IMR-90 (cell line): ENCODE measurements around the gene SPTLC3.

Source experiments
- BHLHE40 ChIP-seq: fragments of 150-350 bp; IDR thresholded peaks from 2 replicates; pipeline ENCODE4 v1.6.1; 2016; ENCODE audit warnings: mild to moderate bottlenecking, low read depth, low read length
- CTCF ChIP-seq: conservative IDR thresholded peaks from 2 replicates; pipeline ENCODE4 v1.5.1; 2012; ENCODE audit warnings: mild to moderate bottlenecking, low read depth, low read length, improper control_type of control experiment
- ELK1 ChIP-seq: fragments of 150-350 bp; IDR thresholded peaks from 2 replicates; pipeline ENCODE4 v1.6.1; 2016; ENCODE audit warnings: low read depth, mild to moderate bottlenecking, low read length, moderate library complexity, borderline replicate concordance
- MXI1 ChIP-seq: IDR thresholded peaks from 2 replicates; pipeline ENCODE4 v1.6.1; 2012; ENCODE audit warnings: low read depth, mild to moderate bottlenecking, low read length, moderate library complexity, borderline replicate concordance
- POLR2A ChIP-seq: IDR thresholded peaks from 2 replicates; pipeline ENCODE4 v1.6.1; 2012; ENCODE audit warnings: mild to moderate bottlenecking, low read depth, low read length
- RAD21 ChIP-seq: IDR thresholded peaks from 2 replicates; pipeline ENCODE4 v1.6.1; 2012; ENCODE audit warnings: low read length, improper control_type of control experiment
- SMC3 ChIP-seq: fragments of 150-350 bp; IDR thresholded peaks from 2 replicates; pipeline ENCODE4 v1.6.1; 2016; ENCODE audit warnings: low read depth, mild to moderate bottlenecking, antibody characterized with exemption, low read length, moderate library complexity
- USF2 ChIP-seq: fragments of 150-350 bp; IDR thresholded peaks from 2 replicates; pipeline ENCODE4 v1.6.1; 2017; ENCODE audit warnings: mild to moderate bottlenecking, antibody characterized with exemption, low read length, low read depth

GRCh38 chr20:13158369-13158768 is 149.6 kb downstream of the SPTLC3 start:
- no peak for TF ChIP-seq MXI1
- TF ChIP-seq USF2 = no peak
- no peak for TF ChIP-seq CTCF
- no peak for TF ChIP-seq POLR2A
- no peak for TF ChIP-seq RAD21
- no peak for TF ChIP-seq BHLHE40
- no peak for TF ChIP-seq ELK1
- no peak for TF ChIP-seq SMC3
